Smooth muscle cell (in vitro differentiated cells): Measurements from ENCODE around the gene THAP8. TPM values are rescaled to one million over a fixed set of nuclear protein-coding genes. Genes with fewer than 3 reads are reported as not detected.
A peak's percentile ranks its signal among the peaks of the same experiment; 100 is the strongest.

Source experiments
- DNase-seq: peaks from one replicate; lab custom pipeline; 2025; ENCODE audit not compliant: unreplicated experiment; lab: John Stamatoyannopoulos, UW
- H2AFZ ChIP-seq: fragments of 200-600 bp; sonication (generic); 2 replicates; pipeline ENCODE4 v1.6.0; 2016; ENCODE audit warnings: antibody characterized with exemption, low read depth, mild to moderate bottlenecking
- H3F3A ChIP-seq: fragments of 200-600 bp; sonication (generic); 2 replicates; pipeline ENCODE4 v1.6.0; 2017; ENCODE audit warnings: antibody characterized with exemption, low read depth
- H3K27ac ChIP-seq: fragments of 200-600 bp; sonication (generic); 2 replicates; pipeline ENCODE4 v1.5.1; 2016; ENCODE audit warnings: low read depth, mild to moderate bottlenecking
- H3K27me3 ChIP-seq: fragments of 200-600 bp; sonication (generic); 2 replicates; pipeline ENCODE4 v1.6.1; 2016; ENCODE audit warnings: low read depth, mild to moderate bottlenecking
- H3K36me3 ChIP-seq: fragments of 200-600 bp; sonication (generic); 2 replicates; pipeline ENCODE4 v1.5.1; 2016; ENCODE audit warnings: low read depth
- H3K4me1 ChIP-seq: fragments of 200-600 bp; sonication (generic); 2 replicates; pipeline ENCODE4 v1.5.1; 2016; ENCODE audit warnings: low read depth
- H3K4me2 ChIP-seq: fragments of 200-600 bp; sonication (generic); 2 replicates; pipeline ENCODE4 v1.6.0; 2016; ENCODE audit warnings: mild to moderate bottlenecking
- H3K4me3 ChIP-seq: fragments of 200-600 bp; sonication (generic); 2 replicates; pipeline ENCODE4 v1.5.1; 2016; ENCODE audit warnings: mild to moderate bottlenecking
- H3K79me2 ChIP-seq: fragments of 200-600 bp; sonication (generic); 2 replicates; pipeline ENCODE4 v1.6.0; 2016; ENCODE audit warnings: low read depth, mild to moderate bottlenecking
- H3K9ac ChIP-seq: fragments of 200-600 bp; sonication (generic); 2 replicates; pipeline ENCODE4 v1.6.0; 2016; ENCODE audit warnings: low read depth
- H3K9me3 ChIP-seq: fragments of 200-600 bp; sonication (generic); replicated peaks from 2 replicates; pipeline ENCODE4 v1.5.1; 2016; ENCODE audit warnings: low read depth
- H4K20me1 ChIP-seq: fragments of 200-600 bp; sonication (generic); 2 replicates; pipeline ENCODE4 v1.6.0; 2016; ENCODE audit warnings: low read depth
- CTCF ChIP-seq: fragments of 200-600 bp; sonication (generic); IDR thresholded peaks from 2 replicates; pipeline ENCODE4 v1.5.1; 2017; ENCODE audit warnings: borderline replicate concordance, mild to moderate bottlenecking, antibody characterized with exemption; ENCODE audit not compliant: insufficient read depth, poor library complexity, severe bottlenecking
- WGBS: methylation state at CpG from one replicate; pipeline ENCODE4 v1.1.7; 2016; ENCODE audit warnings: low lambda C conversion rate; 5-methylcytosine and 5-hydroxymethylcytosine counted together
- polyA plus RNA-seq: library from polyadenylated mRNA; unstranded; fragments of >200 nt; fragmentation: Nextera tagmentation; extraction: Ambion mirVana; gene quantifications from 2 replicates; pipeline ENCODE4 v1.2.1, GENCODE V29; 2016
- total RNA-seq: library from RNA; depleted of rRNA; stranded (reverse); fragments of >200 nt; gene quantifications from 2 replicates; pipeline ENCODE4 v1.2.3, GENCODE V29; 2014

The THAP8 gene
- total and polyA plus RNA-seq, 2 experiments from 2014 or later = 9.3 to 13.1 TPM

DNA sequence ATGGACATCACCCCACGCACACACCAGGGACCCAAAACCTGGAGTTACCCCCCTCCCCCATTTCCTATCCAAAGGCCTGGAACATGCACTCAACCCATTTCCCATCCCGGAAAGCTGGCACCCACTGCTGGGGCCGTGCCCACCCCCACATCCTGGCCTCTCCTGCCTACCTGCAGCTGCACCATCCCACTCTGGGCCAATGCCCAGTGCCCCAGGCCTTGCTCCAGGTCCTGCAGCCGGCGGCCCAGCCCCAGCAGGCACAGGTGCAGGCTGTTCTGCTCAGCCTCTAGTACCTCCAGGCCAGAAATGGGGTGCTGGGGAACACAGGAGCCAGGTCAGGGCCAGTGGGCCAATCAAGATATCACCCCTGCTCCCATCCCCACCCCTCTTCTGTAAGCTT lies 47.1 kb downstream of the THAP8 start:
- WGBS = 95% methylated on average over 5 of the region's 5 CpGs
- TF ChIP-seq CTCF = no peak
- no peaks in the 10 kb centered on the region for H3F3A ChIP-seq
- H3K9me3 ChIP-seq = no peaks in the 10 kb centered on the region
- H3K4me2 ChIP-seq = no peak overlapping the region
- peaks cover 7% of the 10 kb centered on the region for H3K4me1 ChIP-seq
- no peak overlapping the region for H3K27ac ChIP-seq
- H3K79me2 ChIP-seq = no peaks in the 10 kb centered on the region
- H3K27me3 ChIP-seq = no peaks in the 10 kb centered on the region
- DNase-seq = no peak
- no peaks in the 10 kb centered on the region for H3K36me3 ChIP-seq
- H3K4me3 ChIP-seq = no peak overlapping the region
- no peak overlapping the region for H3K9ac ChIP-seq
- H4K20me1 ChIP-seq = peaks cover 6% of the 10 kb centered on the region
- H2AFZ ChIP-seq = no peak overlapping the region

- H3K27ac ChIP-seq = no peak overlapping the region
- no peaks in the 10 kb centered on the region for H3K27me3 ChIP-seq
- no peak overlapping the region for H3K4me2 ChIP-seq
- H3K9me3 ChIP-seq = no peaks in the 10 kb centered on the region
- H3K9ac ChIP-seq = no peak overlapping the region
- H3K4me3 ChIP-seq = no peak overlapping the region
- no peaks in the 10 kb centered on the region for H3K36me3 ChIP-seq
- TF ChIP-seq CTCF = no peak
- no peaks in the 10 kb centered on the region for H3K79me2 ChIP-seq
- peaks cover 7% of the 10 kb centered on the region for H3F3A ChIP-seq
- WGBS = 96% methylated on average over 4 of the region's 4 CpGs
- no peak overlapping the region for H2AFZ ChIP-seq
- H3K4me1 ChIP-seq = no peaks in the 10 kb centered on the region
- peaks cover 34% of the 10 kb centered on the region for H4K20me1 ChIP-seq
- DNase-seq = no peak
Measured at GRCh38 chr19:36003284-36003683, 50.8 kb downstream of the THAP8 start.

- no peak overlapping the region for H3K27ac ChIP-seq
- H3K4me3 ChIP-seq = no peak overlapping the region
- H3K36me3 ChIP-seq = no peaks in the 10 kb centered on the region
- WGBS = 92% methylated on average over 3 of the region's 3 CpGs
- H4K20me1 ChIP-seq = peaks cover 47% of the 10 kb centered on the region
- H3K9ac ChIP-seq = no peak overlapping the region
- no peak for TF ChIP-seq CTCF
- H3K4me2 ChIP-seq = no peak overlapping the region
- no peaks in the 10 kb centered on the region for H3K4me1 ChIP-seq
- no peaks in the 10 kb centered on the region for H3K9me3 ChIP-seq
- peaks cover 3% of the 10 kb centered on the region for H3K79me2 ChIP-seq
- H3F3A ChIP-seq = peaks cover 7% of the 10 kb centered on the region
- no peak overlapping the region for H2AFZ ChIP-seq
- no peaks in the 10 kb centered on the region for H3K27me3 ChIP-seq
- DNase-seq = no peak
Measured at GRCh38 chr19:36001605-36002004, 52.5 kb downstream of the THAP8 start.

- Histone ChIP-seq H4K20me1 (peaks cover 51% of the 10 kb centered on the region), H3K4me1 (peaks cover 7% of the 10 kb centered on the region), H3K27ac (no peak overlapping the region), H3F3A (peaks cover 11% of the 10 kb centered on the region), H3K27me3 (no peaks in the 10 kb centered on the region), H3K9ac (no peak overlapping the region), H3K36me3 (no peaks in the 10 kb centered on the region), H2AFZ (no peak overlapping the region), H3K9me3 (no peaks in the 10 kb centered on the region), H3K79me2 (peaks cover 17% of the 10 kb centered on the region), H3K4me2 (peak overlapping the region; percentile 93), H3K4me3 (peak overlapping the region; percentile 67)
- no peak for DNase-seq
- TF ChIP-seq CTCF = no peak
- whole genome bisulfite sequencing = 94% methylated on average over 8 of the region's 8 CpGs
Measured at GRCh38 chr19:35996777-35997176, 57.3 kb downstream of the THAP8 start.
